GM19099 (cell line): ENCODE measurements around the gene MAPK11.
A peak's percentile ranks its signal among the peaks of the same experiment; 100 is the strongest.

Source experiments
- POLR2A ChIP-seq: IDR thresholded peaks from 3 replicates; pipeline ENCODE4 v1.6.1; 2011; ENCODE audit warnings: low read depth; ENCODE audit not compliant: insufficient read length; ENCODE audit errors: extremely low read depth

Gene MAPK11

DNA sequence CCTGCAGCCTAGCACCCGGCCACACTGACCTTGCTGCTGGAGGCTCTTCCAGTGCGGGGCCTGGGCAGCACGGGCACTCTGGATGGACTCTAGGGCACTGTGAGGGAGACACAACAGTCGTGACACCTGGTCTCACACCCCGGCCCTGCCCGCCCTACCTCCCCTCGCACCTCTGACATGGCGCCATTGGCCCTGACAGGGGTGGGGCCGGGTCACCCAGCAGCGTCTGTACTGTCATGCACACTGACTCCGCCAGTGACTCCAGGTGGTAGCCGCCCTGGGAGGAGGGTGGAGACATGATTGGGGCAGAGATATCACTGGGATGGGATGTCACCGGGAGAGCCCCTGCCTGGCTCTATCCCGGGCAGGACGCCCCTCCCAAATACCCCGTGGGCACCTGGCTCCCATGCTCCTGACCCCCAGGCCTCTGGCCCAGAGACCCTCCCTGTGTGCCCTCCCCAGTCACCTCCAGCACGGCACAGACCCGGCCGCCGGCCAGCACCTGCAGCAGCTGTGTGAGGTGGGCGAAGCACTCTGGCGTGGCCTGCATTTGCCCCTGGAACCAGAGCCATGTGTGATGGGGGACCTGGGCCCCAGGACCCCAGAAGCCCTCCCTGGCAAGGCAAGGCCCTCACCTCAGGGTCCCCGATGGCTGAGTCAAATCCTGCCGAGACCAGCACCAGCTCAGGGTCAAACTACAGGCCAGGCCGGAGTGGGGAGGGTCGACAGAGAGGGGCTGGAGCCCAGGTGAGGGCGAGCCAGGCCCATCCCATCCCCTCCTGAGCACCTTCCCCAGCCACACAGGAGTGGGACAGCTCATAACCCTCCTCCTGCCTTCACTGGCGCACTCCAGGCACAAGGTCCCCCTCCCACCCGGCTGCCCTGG is 21.7 kb downstream of the MAPK11 start:
- no peak for TF ChIP-seq POLR2A

DNA sequence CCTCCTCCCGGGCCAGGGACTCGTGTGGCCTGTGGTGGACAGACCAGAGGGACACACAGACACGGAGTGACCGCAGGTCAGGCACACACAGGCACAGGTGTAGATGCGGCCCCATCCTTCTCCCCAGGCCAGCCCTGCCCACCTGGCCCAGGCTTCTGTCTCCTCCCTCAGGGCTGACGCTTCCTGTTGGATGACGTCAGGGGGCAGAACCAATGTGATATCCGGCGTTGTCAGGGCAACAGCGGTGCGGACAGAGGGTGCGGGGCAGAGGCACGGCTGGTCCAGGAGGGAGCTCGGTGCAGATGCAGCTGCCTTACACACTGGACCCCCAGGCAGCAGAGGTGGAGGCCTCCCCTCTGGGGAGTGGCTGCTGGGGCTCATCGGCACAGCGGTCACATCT is 22.4 kb downstream of the MAPK11 start:
- no peak for TF ChIP-seq POLR2A

DNA sequence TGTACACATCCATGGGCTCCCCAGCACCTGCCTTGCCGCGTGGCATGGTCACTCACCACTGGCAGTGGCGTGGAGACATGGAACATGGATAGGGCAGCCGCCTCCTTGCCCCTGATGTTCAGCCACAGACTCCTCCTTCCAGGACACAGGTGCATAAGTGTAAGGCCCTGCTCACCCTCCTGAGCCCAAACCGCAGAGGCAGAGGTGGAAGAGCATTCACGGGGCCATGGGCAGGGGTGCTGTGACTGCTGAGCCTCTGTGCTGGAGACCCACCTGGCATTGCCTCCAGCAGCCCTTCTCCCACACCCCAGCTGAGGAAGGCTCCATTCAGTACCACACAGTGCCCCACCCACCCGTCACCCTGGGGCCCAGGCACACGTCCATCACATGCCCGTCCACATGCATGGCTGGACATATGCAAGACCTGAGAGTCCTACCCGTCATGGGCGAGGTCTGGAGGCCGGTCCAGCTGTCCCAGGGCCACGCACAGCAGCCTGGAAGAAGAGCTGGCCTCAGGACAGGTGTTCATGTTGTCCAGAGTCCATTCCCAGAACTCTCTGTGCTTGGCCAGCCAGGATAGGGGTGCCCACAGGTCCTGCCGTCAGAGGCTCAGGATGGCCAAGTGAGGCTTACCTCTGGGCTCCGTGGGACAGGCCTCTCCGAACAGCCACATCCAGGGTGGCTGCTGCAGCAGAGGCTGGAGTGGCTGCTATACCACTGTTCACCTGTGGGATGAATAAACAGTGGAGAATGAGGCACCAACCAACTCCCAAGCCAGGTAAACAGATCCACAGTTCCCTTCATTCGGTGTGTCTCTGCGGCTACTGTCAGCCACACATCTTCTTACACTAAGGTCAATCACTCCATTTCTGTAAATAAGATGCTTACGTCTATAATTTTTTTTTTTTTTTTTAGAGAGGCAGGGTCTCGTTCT is 23.7 kb downstream of the MAPK11 start:
- TF ChIP-seq POLR2A, result peak; percentile 16

DNA sequence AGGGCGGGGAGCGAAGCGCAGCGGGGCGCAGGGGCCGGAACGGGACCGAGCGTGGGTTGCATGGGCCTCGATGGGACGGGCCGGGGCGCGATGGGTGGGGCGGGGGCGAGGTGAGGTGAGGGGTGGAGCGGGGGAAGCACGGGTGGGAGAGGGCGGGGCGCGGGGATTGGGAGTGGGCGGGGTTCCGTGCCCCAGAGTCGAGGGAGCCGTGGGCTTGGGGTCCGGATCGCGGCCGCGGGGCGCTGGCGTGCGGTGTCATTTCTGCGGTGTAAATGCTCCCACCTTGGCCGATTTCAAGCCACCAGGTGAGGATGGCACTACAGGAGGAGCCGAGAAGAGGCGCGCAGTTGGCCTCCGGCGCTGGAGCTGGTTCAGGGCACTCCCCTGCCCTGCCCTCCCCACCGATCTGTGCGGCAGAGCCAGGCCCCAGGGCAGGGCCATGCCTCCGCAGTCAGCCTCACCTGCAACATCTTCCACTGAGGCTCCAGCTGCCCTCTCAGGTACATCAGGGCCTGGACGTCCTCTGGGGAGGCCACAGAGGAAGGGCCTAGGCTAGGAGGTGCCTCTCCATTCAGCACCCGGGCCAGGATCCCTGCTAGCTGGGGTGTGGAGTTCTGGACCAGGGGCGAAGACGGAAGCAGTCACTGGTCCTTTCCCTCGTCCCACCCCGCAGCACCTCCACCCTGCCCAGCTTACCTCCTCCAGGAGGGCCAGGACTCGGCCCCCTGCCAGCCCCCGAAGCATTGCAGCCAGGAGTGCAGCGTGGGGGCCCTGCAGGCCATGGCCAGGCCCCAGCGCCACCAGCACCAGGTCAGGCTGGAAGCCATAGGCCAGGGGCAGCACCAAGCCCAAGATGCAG is 24.7 kb downstream of the MAPK11 start:
- TF ChIP-seq POLR2A, result no peak

DNA sequence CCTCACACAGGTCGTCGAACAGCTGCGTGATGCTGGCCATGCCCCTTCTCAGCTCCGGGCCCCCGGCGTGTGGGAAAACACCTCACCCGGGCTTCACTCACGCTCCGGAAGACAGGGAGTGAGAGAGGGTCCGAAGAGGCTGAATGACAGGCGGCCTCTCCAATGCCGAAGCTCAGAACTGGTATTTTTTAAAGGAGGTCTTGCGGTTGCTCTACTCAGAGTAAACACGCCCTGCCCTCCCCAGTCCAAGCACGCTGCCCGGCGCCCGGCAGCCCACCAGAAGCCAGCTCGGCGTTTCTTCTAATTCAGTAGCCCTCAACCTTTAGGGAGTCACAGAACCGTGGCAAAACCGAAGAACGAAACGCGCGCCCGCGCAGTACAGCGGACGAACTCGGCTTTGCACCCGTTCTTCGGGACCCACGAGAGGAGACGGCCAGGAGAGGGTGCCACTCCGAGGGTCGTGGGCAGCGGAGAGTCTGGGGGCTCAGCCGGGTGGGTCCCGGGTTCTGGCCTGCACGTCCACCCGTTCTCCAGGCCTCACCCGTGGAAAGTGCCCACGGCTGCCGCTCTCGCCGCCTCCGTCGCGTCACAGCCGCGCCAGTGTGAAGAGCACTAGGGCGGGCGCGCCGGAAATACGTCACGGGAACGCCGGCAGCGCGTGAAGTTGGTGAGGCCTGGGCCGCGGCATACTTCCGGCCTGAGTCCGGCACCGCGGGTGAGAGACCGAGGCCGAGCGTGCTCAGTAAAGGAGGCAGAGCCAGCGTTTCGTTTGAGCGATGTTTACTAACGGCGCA is 25.6 kb downstream of the MAPK11 start, which contains the start of gene TUBGCP6:
Gene TUBGCP6, minus strand, starts transcription at position 604 of the 794 bp plus-strand sequence. Its CDS starts 564 bp downstream, at position 40.
- peak; percentile 92 for TF ChIP-seq POLR2A

DNA sequence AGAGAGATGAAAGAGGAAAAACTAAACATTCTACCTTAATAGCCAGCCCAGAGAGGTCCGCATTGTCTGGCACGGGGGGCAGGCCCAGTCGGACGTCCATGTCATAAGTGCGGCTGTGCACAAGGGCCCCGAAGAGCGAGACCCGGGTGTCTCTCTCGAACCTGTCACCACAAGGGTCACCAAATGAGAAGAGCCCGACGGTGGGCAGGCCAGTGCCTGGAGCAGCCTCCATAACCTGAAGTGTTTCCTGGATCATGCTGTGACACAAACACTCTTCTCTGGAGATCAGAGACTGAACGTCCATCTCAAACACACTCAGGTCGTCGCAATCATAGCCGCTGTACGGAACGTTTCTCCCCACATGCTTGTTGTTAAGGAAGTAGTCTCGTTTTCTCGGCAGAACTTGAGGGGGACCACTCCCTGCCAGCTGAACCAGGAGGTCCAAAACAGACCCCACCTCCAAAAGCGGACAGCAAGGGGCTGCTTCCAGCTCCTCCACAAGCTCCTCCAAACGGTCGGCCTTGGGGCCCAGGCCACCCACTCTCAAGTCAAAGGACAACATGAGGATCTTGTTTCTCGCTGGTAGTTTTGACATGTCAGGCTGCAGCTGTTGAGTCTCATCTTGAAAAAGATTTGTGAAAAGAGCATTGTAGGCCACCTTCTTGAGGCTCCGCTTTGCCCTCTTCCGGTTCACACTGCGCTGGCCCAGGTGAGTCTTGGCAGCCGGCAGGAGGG is 26.3 kb downstream of the MAPK11 start:
- no peak for TF ChIP-seq POLR2A

DNA sequence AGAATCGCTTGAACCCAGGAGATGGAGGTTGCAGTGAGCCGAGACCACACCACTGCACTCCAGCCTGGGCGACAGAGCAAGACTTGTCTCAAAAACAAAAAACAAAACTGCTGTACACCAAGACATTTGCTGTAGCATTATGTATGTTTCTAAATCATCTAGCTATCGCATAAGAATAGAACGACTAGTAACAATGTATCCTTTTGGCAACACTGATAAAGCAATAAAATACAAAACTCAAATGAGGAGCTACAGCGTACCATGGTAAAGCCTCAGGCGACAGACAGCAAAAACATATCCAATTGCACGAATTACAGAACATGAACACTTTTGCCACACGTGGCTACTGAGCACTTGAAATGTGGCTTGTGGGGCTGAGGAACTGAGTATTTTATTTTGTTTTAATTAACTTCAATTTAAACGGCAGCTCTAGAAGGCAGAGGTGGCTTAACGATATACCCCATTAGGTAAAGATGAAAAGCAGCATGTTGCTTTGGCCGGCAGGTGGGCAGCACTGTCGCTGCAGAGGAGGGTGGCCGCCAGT is 27.7 kb downstream of the MAPK11 start:
- no peak for TF ChIP-seq POLR2A

DNA sequence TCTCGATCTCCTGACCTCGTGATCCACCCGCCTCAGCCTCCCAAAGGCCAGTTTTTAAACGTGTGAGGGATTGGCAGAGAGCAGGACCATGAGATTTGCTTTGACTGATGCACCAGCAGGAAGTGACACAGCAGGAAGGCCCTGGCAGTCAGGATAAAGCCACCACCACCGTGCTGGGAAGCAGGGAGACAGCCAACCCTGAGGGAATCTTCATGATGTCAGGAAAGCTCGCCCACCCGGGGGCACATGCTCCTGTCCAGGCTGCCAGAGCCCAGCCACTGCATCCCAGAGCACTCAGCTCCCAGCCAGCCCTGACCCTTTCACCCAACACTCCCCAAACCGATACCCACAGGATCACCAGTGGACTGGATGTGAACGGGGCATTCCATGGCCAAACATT is 31.4 kb downstream of the MAPK11 start:
- no peak for TF ChIP-seq POLR2A

DNA sequence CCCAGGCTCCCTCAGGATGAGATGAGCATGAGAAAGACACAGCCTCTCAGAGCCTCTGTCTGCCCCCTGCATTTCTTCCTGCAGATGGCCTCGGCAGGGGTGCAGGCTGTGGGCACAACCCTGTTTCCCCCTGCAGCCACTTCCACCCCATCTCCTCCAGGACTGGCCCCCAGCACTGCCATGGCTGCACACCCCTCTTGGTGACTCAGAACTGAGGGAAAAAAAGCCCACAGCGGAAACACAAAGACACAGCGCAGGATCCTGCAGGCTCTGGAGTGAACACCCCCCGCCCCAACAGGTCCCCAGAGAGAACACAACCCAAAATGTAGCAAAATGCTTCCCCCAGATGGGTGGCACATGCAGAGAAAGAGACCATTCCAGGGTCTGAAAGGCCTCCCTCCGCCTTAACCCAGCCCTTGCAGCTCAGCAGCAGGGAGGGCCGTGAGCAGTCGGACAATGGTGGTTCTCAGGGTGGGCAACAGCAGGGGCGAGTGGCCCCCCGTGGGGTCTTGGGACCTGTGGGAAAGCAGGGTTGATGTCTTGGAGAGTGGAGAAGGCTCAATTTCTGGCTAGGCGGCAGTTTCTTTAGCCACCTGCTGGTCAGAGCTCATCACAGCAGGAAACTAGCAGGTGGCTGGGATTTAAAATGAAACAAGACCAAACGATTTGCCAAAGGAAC is 33.3 kb downstream of the MAPK11 start:
- no peak for TF ChIP-seq POLR2A

DNA sequence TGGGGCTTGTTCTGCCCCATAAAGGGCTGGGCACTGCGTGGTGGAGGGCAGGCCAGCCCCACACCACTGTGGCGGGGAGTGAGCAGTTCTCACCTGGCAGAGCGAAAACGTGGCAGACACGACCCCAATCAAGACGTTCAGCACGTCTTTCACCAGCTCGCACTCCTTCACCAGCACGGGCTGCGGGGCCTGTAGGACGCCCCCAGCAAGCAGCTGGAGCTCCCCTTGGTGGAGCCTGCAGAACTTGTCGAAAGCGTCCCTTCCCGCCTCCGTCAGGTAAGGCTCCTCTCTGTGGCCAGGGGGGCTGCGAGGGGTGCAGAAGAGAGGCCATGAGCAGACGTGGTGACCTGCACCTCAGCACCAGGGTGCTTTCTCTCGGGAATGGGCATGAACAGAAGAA is 37.0 kb downstream of the MAPK11 start:
- TF ChIP-seq POLR2A, result no peak

DNA sequence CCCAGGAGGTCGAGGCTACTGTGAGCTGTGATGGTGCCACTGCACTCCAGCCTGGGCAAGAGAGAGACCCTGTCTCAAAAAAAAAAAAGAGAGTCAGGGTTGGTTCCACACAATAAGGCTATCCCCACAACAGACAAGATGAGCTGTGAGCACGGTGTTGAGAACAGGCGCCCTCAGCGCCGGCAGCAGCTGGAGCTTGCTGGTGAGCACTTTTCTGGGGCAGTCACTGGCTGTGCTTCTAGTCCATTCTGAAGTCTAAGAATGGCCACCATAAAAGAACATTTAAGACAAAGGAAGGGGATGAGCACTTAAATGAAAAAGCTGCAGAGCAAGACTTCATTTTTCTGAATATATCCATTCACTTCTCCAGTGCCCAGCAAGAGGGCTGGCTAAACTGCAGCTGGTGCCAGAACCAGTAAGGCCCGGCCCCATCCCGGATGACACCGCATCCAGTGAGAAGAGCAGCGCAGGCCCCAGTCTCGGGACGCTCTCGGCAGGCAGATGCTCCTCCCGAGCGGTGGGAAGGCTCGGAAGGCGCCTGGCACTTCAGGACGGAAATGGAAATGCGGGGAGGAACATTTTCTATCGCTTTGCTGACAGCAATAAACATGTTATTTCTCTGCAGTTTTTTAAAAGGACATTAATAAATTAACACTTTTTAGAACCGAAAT is 37.6 kb downstream of the MAPK11 start:
- TF ChIP-seq POLR2A, result no peak

DNA sequence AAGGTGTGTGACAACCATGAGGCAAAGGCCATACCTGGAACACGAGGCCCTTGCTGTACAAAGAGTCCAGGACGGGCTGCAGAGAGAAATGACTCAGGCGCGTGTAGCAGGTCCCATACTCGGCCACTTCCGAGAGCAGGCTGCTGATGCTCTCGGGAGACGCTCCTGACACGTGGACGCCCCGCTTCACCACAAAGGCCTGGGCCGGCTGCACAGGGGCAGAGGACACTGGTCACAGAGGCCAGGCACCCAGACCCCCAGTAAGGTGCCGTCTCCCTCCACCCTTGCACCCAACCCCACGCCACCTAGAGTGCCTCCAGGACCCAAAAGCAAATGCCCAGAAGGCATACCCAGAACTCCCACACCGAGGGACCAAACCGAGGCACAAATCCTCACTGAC is 40.8 kb downstream of the MAPK11 start:
- no peak for TF ChIP-seq POLR2A
